ENCODE measurements around the gene TUBA4B.

DNA sequence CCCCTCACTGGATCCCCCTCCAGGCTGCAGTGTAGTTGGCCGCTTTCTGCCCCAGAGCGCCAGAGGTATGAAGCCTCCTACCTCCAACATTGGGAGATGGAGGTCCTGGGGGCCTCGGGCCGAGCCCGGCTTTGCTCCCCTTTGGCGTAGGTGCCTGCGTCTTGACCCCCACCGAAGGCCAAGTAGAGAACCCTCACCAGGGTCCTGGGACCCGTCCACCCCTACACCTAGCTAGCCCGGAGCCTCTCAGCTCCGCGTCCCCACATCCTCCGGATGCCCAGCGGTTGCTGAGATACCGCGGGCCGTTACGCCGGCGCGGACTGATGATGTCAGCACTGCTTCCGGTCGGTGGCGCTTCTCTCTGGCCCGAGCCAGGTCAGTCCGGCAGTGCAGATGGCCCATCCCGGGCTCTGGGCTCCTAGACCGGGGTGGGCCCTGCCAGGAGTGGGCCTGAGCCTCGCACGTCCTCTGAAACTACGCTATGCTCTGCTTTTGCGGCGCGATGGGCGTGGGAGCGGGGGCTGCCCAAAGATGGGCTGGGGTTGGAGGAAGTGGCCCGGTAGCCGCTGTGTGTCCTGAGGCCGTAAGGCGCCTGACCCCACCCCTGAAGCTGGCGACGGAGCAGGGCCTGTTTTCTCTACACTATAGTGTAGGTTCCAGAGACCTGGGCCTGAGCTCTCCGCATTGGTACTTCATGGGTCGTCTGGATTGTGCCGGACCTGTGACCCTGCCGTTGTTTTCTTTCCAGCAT lies 7.7 kb upstream of the TUBA4B start, which contains the start of the genes GLB1L and STK16:
- TF ChIP-seq, protein P1, sequence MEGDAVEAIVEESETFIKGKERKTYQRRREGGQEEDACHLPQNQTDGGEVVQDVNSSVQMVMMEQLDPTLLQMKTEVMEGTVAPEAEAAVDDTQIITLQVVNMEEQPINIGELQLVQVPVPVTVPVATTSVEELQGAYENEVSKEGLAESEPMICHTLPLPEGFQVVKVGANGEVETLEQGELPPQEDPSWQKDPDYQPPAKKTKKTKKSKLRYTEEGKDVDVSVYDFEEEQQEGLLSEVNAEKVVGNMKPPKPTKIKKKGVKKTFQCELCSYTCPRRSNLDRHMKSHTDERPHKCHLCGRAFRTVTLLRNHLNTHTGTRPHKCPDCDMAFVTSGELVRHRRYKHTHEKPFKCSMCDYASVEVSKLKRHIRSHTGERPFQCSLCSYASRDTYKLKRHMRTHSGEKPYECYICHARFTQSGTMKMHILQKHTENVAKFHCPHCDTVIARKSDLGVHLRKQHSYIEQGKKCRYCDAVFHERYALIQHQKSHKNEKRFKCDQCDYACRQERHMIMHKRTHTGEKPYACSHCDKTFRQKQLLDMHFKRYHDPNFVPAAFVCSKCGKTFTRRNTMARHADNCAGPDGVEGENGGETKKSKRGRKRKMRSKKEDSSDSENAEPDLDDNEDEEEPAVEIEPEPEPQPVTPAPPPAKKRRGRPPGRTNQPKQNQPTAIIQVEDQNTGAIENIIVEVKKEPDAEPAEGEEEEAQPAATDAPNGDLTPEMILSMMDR (IDR thresholded peaks at IDR 0.05), result no peak
- TF ChIP-seq POLR2A (IDR thresholded peaks at IDR 0.05), result peak; percentile 54 to 91 (median 88)

Measured in body of pancreas (tissue), 4 donors.